HepG2 (cell line): ENCODE results near the gene MGMT. TPM values are rescaled to one million over a fixed set of nuclear protein-coding genes. Genes with fewer than 3 reads are reported as not detected.
A peak's percentile ranks its signal among the peaks of the same experiment; 100 is the strongest.

ENCODE experiments used
- AHR ChIP-seq: IDR thresholded peaks from 2 replicates; pipeline ENCODE4 v1.6.1; 2018; ENCODE audit warnings: missing genetic modification reagents, missing compliant biosample characterization
- CENPX ChIP-seq: sonication (generic); formaldehyde crosslinking; IDR thresholded peaks from 2 replicates; pipeline ENCODE4 v1.9.0; 2021; ENCODE audit warnings: mild to moderate bottlenecking, missing genetic modification reagents, moderate library complexity
- HNRNPUL1 ChIP-seq: fragments of 200-400 bp; formaldehyde crosslinking; IDR thresholded peaks from 2 replicates; pipeline ENCODE4 v1.6.1; 2017; ENCODE audit warnings: low read depth, mild to moderate bottlenecking, low read length, moderate library complexity
- IRX3 ChIP-seq: sonication (generic); formaldehyde crosslinking; IDR thresholded peaks from 2 replicates; pipeline ENCODE4 v1.8.1; 2023; ENCODE audit warnings: mild to moderate bottlenecking, low read depth, missing genetic modification reagents, borderline replicate concordance
- KAT8 ChIP-seq: IDR thresholded peaks from 2 replicates; pipeline ENCODE4 v1.6.1; 2016; ENCODE audit warnings: missing genetic modification reagents, missing compliant biosample characterization
- KLF9 ChIP-seq: IDR thresholded peaks from 2 replicates; pipeline ENCODE4 v1.6.1; 2016; ENCODE audit warnings: low read depth
- SMYD3 ChIP-seq: sonication (generic); formaldehyde crosslinking; IDR thresholded peaks from 2 replicates; pipeline ENCODE4 v1.8.1; 2023; ENCODE audit warnings: mild to moderate bottlenecking, missing genetic modification reagents
- ZNF558 ChIP-seq: sonication (generic); formaldehyde crosslinking; IDR thresholded peaks from 2 replicates; pipeline ENCODE4 v1.9.0; 2022; ENCODE audit warnings: mild to moderate bottlenecking, missing genetic modification reagents, borderline replicate concordance
- ZNF629 ChIP-seq: sonication (generic); formaldehyde crosslinking; conservative IDR thresholded peaks from 2 replicates; pipeline ENCODE4 v1.5.0; 2020; ENCODE audit warnings: missing genetic modification reagents
- polyA plus RNA-seq, 8 experiments: library from polyadenylated mRNA; depleted of rRNA in 3 of 8; stranded (reverse) in 7 of 8; unstranded in 1 of 8; fragments of >200 nt; fragmentation: Illumina TruSeq in 4 of 8; extraction: Trizol in 4 of 8; gene quantifications; 2 replicates each; pipeline versions ENCODE4 v1.2.1 to v1.2.3, GENCODE V29; 2011 to 2016; ENCODE audit warnings: low read depth in 4 of 8, missing spikeins in 1 of 8, mixed read lengths in 1 of 8; ENCODE audit not compliant: insufficient read depth in 1 of 8
- total RNA-seq, 5 experiments: library from RNA; depleted of rRNA; stranded (reverse); fragments of >200 nt; fragmentation: Illumina TruSeq; extraction: Trizol; gene quantifications; 2 replicates each; pipeline ENCODE4 v1.2.3, GENCODE V29; 2016; ENCODE audit warnings: low read depth in 1 of 5
- TF ChIP-seq, protein P1 (sequence below): sonication (generic); formaldehyde crosslinking; IDR thresholded peaks from 2 replicates; pipeline ENCODE4 v1.5.0; 2020; ENCODE audit warnings: mild to moderate bottlenecking, missing genetic modification reagents
- TF ChIP-seq, protein P2 (sequence below): sonication (generic); formaldehyde crosslinking; IDR thresholded peaks from 2 replicates; pipeline ENCODE4 v1.4.0; 2020; ENCODE audit warnings: missing genetic modification reagents, borderline replicate concordance
- TF ChIP-seq, protein P3 (sequence below): sonication (generic); formaldehyde crosslinking; IDR thresholded peaks from 2 replicates; pipeline ENCODE4 v1.8.0; 2022; ENCODE audit warnings: missing genetic modification reagents, mild to moderate bottlenecking, borderline replicate concordance
- TF ChIP-seq, protein P4 (sequence below): sonication (generic); formaldehyde crosslinking; IDR thresholded peaks from 2 replicates; pipeline ENCODE4 v1.8.1; 2023; ENCODE audit warnings: mild to moderate bottlenecking, missing genetic modification reagents
- TF ChIP-seq, protein P5 (sequence below): sonication (generic); formaldehyde crosslinking; IDR thresholded peaks from 2 replicates; pipeline ENCODE4 v1.5.1; 2020; ENCODE audit warnings: mild to moderate bottlenecking, moderate library complexity, missing genetic modification reagents
- TF ChIP-seq, protein P6 (sequence below): sonication (generic); formaldehyde crosslinking; IDR thresholded peaks from 2 replicates; pipeline ENCODE4 v1.5.1; 2020; ENCODE audit warnings: mild to moderate bottlenecking, missing genetic modification reagents, borderline replicate concordance

The MGMT gene
- total and polyA plus RNA-seq, 2 of the 13 experiments (the other 11 are each of a cell fraction or from before 2014, with no cell fraction given): 12.0 to 19.5 TPM

DNA sequence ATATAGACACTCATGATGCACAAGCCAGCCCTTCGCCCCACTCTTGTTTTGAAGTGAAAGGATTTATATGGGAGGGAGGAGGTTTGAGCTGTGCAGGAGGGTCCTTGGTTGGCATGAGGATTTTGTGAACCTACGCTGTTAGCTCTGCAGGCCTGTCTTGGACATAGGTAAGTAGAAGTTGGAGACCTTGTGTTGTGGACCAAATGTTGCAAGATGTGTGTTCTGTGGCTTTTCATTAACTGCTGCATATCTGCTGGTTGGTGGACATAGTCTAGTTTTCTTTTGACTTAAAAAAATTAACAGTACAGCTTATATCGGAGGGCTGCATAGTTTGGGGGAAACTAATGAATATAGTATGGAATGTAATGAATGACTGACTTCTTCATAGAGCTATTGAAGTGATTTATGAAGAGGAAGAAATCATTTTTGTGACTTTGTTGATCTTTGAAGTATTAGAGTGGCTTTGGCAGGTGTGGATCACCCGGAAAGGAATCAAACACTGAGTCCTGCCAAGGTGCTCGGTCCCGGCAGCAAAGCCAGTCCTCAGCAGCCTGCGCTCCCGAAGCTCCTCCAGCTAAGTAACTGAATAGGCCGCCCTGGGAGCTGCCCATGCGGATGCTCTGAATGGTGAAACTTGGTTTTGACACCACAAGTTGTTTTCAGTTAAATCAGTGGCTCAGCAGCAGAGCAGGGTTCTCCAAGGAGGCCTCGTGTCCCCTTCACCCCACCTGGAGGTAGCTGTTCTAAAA lies 3.2 kb downstream of the MGMT start (continued):
- TF ChIP-seq, protein P1, sequence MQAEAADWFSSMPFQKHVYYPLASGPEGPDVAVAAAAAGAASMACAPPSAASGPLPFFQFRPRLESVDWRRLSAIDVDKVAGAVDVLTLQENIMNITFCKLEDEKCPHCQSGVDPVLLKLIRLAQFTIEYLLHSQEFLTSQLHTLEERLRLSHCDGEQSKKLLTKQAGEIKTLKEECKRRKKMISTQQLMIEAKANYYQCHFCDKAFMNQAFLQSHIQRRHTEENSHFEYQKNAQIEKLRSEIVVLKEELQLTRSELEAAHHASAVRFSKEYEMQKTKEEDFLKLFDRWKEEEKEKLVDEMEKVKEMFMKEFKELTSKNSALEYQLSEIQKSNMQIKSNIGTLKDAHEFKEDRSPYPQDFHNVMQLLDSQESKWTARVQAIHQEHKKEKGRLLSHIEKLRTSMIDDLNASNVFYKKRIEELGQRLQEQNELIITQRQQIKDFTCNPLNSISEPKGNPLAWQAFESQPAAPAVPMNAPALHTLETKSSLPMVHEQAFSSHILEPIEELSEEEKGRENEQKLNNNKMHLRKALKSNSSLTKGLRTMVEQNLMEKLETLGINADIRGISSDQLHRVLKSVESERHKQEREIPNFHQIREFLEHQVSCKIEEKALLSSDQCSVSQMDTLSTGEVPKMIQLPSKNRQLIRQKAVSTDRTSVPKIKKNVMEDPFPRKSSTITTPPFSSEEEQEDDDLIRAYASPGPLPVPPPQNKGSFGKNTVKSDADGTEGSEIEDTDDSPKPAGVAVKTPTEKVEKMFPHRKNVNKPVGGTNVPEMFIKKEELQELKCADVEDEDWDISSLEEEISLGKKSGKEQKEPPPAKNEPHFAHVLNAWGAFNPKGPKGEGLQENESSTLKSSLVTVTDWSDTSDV (CRISPR knock-in tag): no peak
- TF ChIP-seq KLF9 (no peak), CENPX (CRISPR knock-in tag) (no peak), ZNF629 (CRISPR knock-in tag) (no peak), ZNF558 (no peak), HNRNPUL1 (no peak), IRX3 (CRISPR knock-in tag) (no peak), AHR (CRISPR knock-in tag) (no peak), KAT8 (CRISPR knock-in tag) (no peak), SMYD3 (no peak)
- TF ChIP-seq, protein P2, sequence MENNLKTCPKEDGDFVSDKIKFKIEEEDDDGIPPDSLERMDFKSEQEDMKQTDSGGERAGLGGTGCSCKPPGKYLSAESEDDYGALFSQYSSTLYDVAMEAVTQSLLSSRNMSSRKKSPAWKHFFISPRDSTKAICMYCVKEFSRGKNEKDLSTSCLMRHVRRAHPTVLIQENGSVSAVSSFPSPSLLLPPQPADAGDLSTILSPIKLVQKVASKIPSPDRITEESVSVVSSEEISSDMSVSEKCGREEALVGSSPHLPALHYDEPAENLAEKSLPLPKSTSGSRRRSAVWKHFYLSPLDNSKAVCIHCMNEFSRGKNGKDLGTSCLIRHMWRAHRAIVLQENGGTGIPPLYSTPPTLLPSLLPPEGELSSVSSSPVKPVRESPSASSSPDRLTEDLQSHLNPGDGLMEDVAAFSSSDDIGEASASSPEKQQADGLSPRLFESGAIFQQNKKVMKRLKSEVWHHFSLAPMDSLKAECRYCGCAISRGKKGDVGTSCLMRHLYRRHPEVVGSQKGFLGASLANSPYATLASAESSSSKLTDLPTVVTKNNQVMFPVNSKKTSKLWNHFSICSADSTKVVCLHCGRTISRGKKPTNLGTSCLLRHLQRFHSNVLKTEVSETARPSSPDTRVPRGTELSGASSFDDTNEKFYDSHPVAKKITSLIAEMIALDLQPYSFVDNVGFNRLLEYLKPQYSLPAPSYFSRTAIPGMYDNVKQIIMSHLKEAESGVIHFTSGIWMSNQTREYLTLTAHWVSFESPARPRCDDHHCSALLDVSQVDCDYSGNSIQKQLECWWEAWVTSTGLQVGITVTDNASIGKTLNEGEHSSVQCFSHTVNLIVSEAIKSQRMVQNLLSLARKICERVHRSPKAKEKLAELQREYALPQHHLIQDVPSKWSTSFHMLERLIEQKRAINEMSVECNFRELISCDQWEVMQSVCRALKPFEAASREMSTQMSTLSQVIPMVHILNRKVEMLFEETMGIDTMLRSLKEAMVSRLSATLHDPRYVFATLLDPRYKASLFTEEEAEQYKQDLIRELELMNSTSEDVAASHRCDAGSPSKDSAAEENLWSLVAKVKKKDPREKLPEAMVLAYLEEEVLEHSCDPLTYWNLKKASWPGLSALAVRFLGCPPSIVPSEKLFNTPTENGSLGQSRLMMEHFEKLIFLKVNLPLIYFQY (CRISPR knock-in tag): no peak
- TF ChIP-seq, protein P3, sequence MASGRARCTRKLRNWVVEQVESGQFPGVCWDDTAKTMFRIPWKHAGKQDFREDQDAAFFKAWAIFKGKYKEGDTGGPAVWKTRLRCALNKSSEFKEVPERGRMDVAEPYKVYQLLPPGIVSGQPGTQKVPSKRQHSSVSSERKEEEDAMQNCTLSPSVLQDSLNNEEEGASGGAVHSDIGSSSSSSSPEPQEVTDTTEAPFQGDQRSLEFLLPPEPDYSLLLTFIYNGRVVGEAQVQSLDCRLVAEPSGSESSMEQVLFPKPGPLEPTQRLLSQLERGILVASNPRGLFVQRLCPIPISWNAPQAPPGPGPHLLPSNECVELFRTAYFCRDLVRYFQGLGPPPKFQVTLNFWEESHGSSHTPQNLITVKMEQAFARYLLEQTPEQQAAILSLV (CRISPR knock-in tag): no peak
- TF ChIP-seq, protein P4, sequence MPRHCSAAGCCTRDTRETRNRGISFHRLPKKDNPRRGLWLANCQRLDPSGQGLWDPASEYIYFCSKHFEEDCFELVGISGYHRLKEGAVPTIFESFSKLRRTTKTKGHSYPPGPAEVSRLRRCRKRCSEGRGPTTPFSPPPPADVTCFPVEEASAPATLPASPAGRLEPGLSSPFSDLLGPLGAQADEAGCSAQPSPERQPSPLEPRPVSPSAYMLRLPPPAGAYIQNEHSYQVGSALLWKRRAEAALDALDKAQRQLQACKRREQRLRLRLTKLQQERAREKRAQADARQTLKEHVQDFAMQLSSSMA (CRISPR knock-in tag): no peak
- TF ChIP-seq, protein P5, sequence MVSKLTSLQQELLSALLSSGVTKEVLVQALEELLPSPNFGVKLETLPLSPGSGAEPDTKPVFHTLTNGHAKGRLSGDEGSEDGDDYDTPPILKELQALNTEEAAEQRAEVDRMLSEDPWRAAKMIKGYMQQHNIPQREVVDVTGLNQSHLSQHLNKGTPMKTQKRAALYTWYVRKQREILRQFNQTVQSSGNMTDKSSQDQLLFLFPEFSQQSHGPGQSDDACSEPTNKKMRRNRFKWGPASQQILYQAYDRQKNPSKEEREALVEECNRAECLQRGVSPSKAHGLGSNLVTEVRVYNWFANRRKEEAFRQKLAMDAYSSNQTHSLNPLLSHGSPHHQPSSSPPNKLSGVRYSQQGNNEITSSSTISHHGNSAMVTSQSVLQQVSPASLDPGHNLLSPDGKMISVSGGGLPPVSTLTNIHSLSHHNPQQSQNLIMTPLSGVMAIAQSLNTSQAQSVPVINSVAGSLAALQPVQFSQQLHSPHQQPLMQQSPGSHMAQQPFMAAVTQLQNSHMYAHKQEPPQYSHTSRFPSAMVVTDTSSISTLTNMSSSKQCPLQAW (CRISPR knock-in tag): peak; percentile 86
- TF ChIP-seq, protein P6, sequence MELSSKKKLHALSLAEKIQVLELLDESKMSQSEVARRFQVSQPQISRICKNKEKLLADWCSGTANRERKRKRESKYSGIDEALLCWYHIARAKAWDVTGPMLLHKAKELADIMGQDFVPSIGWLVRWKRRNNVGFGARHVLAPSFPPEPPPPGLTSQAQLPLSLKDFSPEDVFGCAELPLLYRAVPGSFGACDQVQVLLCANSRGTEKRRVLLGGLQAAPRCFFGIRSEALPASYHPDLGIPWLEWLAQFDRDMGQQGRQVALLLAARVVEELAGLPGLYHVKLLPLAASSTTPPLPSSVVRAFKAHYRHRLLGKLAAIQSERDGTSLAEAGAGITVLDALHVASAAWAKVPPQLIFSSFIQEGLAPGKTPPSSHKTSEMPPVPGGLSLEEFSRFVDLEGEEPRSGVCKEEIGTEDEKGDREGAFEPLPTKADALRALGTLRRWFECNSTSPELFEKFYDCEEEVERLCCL (CRISPR knock-in tag): no peak
